A549 treated with RU486 at 1 μM for 4 hours (cell line): ENCODE measurements around the gene CCSAP. TPM values are rescaled to one million over a fixed set of nuclear protein-coding genes. Genes with fewer than 3 reads are reported as not detected.

Source experiments
- total RNA-seq: library from RNA; stranded (reverse); fragments of 200-300 nt; extraction: Qiagen RNA extraction; gene quantifications from 5 replicates; pipeline ENCODE4 v1.2.3, GENCODE V29; 2022; ENCODE audit warnings: low read depth

The CCSAP gene, protein sequence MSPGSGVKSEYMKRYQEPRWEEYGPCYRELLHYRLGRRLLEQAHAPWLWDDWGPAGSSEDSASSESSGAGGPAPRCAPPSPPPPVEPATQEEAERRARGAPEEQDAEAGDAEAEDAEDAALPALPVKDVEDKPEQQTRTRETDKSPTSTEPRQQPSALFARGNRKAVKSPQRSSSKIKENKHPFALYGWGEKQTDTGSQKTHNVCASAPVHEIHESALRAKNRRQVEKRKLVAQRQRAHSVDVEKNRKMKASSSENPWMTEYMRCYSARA
- total RNA-seq, result 2.5 to 7.0 TPM (median 6.6 TPM) in 5 replicates

DNA sequence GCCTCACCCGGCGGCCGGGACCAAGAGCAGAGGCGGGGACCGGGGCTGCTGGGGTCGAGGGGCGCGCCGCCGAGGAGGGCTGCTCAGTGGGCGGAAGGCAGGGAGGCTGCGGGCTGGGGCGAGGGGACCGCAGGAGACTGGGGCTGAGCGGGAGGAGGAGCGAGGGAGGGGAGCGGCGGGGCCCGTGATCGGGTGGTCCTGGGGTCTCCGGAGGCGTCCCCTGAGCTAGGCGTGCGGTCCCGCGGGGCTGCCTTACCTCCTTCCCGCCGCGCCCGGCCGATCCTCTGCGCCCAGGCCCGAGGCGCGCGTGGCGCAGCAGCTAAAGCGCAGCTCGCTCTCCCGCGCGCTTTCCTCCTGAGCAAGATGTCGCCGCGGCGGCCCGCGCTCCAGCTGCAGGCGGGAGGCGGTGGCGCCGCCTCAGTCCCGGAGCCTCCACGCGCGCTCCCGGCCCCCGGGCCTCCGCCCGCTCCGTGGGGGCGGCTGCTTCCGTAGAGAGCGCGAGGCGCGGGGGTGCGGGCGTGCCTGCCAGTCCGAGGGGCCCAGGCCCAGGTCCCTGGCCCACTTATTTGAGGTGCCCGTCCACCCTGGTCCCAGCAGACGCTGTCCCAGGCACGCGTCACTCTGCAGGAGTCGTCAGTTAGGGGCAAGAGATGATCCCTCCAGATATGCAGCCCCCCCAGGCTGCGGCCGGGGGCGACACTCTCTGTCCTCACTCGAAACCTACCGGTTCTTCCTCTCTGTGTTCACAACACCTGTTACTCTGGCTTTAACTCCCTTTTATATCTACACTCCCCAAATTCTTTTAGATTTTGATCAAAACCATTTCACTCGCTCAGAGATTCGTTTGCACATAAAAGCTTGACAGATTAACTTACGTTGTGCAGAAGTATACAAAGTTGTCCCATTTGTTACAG, at the start of gene CCSAP:
Gene CCSAP (minus strand): TSS at position 392 of the 914 bp plus-strand sequence. CDS start 582 bp downstream, outside the sequence.

Other genes with a start within 250 kb of the CCSAP start
- 39.7 to 49.5 TPM (median 45.1 TPM) in 5 replicates for gene RAB4A, start 71.9 kb downstream of the CCSAP start, total RNA-seq
- gene ACTA1, start 91.0 kb upstream of the CCSAP start, total RNA-seq, result 0.09 to 0.29 TPM (median 0.13 TPM) in 5 replicates
- 18.0 to 23.9 TPM (median 20.0 TPM) in 5 replicates for gene NUP133, start 165.3 kb upstream of the CCSAP start, total RNA-seq
- 13.6 to 19.5 TPM (median 19.3 TPM) in 5 replicates for gene ABCB10, start 215.7 kb upstream of the CCSAP start, total RNA-seq